LNCAP (cell line): ENCODE measurements around the gene LRP1B.

Source experiments
- TF ChIP-seq, protein P1 (sequence below): fragments of 450-650 bp; IDR thresholded peaks from 2 replicates; pipeline ENCODE4 v1.5.1; 2017; ENCODE audit warnings: mild to moderate bottlenecking

Gene LRP1B

DNA sequence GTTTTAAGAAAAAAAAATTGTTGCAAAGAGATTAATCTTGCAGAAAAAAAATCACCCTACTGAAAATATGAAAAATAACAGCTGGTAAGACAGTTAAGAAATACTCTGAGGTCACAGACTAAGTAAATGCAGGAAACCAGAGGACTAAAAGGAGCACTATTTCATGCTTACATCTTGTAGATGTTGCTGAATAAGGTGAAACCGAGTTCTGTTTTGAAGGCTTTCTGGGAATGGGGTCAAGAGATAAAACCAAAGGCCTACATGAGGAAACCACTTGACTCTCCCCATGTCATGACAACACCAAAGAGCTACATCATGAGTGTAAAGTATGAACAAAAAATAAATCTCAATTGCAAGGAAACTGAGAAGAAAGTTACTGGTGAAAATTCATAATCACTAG lies 197.6 kb downstream of the LRP1B start:
- TF ChIP-seq, protein P1, sequence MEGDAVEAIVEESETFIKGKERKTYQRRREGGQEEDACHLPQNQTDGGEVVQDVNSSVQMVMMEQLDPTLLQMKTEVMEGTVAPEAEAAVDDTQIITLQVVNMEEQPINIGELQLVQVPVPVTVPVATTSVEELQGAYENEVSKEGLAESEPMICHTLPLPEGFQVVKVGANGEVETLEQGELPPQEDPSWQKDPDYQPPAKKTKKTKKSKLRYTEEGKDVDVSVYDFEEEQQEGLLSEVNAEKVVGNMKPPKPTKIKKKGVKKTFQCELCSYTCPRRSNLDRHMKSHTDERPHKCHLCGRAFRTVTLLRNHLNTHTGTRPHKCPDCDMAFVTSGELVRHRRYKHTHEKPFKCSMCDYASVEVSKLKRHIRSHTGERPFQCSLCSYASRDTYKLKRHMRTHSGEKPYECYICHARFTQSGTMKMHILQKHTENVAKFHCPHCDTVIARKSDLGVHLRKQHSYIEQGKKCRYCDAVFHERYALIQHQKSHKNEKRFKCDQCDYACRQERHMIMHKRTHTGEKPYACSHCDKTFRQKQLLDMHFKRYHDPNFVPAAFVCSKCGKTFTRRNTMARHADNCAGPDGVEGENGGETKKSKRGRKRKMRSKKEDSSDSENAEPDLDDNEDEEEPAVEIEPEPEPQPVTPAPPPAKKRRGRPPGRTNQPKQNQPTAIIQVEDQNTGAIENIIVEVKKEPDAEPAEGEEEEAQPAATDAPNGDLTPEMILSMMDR = no peak

DNA sequence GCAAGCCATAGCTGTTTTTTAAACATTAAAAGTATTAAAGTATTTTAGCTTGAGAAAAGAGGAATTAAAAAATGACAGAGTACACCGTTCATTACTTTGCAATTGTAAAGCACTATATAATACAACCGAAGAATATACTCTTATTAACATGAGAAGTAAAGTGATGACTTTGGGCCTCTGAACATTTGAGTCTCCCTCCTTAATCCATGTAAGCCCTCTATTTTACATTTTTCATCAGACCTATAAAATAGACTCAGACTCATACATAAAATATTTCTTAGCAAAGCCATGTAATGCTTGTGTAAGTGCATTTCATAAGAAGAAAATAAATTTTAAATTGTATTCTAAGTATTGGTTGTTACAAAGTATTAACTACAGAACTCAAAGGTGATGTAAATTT lies 198.6 kb downstream of the LRP1B start:
- TF ChIP-seq, protein P1 = no peak

DNA sequence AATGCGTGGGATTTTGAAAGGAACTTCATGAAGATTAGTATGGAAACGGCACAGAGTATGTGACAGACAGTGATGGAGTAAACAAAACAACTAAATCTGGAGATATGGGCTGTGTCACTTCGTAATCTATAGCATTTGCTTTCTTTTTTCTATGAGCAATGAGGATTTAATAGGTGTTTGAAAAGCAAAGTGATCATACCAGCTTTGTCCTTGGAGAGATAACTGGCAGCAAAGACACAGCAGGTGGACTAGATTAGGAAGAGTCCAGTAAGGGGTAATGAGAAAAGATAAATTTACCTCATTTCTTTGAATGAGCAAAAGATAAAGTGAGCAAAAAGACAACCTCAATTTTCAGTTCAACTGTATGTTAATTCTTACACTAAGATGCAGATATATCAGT lies 199.0 kb downstream of the LRP1B start:
- TF ChIP-seq, protein P1 = no peak

DNA sequence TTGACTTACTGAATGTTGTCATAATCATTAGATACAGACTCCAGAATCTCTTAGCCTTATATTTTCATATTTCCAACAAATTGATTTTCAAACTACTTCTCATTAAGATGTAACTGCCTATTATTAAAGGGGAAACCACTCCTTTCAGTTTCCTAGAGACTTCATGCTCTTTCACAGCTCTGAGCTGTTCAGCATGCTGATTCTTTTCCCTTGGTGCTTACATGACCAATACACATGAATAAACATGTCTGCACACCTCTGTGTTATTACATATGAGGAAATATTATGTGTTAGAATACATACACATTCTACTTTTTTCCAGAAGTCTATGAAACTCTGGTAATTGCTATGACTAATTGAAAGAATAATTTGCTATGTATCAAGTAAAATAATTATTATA lies 200.0 kb downstream of the LRP1B start:
- TF ChIP-seq, protein P1 = no peak

DNA sequence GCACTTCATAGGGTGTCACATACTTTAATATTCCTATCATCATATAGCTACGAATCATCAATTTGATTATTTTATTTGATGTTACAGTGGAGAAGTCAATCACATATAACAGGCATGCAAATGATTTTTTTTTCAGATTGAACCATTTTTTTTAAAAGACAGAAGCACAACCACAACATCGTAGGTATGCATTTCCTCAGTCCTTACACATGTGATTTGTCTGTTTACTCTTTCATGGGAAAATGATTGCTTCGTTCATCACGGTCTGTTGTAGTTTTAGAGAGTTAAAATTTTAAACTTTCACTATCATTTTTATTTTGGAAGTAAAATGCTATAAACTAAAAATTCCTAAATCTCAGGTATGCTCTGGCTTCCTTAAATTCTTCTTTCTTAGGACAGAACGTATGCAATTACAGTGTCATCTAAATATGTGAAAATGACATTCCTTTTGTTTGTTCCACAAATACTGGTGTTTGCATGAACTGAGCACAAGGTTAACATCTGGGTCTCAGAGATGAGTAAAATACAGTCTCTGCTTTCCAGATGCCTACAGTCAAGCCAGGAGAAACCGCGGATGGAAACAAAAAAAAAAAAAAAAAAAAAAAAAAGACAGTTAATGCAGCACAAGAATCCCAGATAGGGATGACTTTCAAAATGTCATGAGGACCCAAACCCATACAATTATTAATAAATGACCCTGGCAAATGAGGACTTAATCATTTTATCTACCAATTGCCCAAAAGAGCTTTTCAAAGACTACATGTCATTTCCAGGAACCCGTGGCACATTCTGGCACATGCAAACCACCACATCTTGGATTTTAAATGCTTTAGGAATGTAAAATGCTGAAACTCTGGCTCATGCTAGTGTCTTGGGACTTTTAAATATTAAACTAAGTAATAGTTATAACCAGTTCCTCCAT lies 201.2 kb downstream of the LRP1B start:
- TF ChIP-seq, protein P1 = no peak

DNA sequence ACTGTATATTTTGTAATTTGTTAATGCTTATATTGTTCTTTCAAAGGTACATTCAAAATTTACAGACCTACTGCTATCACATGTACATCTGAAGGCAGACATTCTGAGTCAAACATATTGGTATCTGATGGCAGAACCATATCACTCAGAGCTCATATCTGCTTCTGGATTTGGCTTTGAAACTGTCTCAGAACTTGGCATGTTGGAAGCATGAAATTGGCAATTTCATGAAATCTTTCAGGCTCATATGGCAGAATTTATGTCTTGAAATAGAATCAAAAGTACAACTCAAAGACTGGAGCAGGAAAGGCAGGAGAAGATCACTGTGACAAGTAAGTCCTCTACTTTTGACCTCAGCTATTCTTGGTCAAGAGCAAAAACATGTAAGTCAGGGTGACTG lies 202.3 kb downstream of the LRP1B start:
- TF ChIP-seq, protein P1 = no peak

DNA sequence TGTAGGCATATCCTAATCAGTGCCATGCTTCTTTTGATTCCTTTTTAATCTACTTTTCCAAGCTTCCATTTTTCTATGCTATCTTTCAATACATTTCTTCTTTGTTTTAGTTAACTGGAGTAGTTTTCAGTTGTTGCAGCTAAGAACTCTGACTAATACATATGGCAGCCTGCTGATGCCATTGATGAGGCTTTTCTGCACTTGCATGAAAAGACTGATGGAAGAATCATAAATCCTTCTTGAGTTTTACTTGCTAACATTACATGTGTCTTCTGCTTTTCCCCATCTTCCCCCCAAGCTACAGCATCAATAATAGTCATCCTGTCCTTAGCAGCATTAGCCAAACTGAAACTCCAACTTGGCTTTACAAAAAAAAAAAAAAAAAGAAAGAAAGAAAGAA lies 203.3 kb downstream of the LRP1B start:
- TF ChIP-seq, protein P1 = no peak
